NCI-H187 (cell line): ENCODE measurements around the gene B3GALT5.

ENCODE experiments used
- DNase-seq, 2 experiments: peaks; one replicate each; lab custom pipeline; 2025; lab: John Stamatoyannopoulos, UW

B3GALT5 gene

DNA sequence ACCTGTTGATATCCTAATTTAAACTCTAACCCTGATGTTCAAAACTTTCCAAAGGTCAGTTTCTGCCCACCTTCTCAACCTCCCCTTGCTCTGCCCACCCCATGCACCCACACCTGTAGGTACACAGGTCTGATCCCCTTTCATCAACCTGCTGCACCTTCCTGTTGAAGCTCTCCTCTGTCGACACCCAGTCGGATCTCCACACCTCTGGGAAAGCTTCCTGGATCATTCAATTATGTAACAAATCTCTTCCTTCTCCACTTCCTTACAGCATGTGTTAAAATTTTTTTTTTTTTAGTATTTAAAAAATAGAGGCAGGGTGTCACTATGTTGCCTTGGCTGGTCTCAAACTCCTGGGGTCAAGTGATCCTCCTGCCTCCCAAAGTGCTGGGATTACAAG lies 87.6 kb downstream of the B3GALT5 start:
- DNase-seq: no peak

DNA sequence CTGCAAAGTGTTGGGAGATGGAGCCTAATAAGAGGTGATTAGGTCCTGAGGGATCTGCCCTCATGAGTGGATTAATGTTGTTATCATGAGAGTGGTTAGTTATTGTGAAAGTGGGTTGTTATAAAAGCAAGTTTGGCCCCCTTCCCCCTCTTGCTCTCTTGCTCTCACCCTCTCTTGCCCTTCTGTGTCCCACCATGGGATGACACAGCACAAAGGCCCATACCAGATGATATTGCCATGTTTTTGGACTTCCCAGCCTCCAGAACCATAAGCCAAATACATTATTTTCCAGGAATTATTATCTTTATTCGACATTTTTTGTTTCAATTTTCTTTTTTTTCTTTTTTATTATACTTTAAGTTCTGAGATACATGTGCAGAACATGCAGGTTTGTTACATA lies 90.8 kb downstream of the B3GALT5 start:
- no peak for DNase-seq

DNA sequence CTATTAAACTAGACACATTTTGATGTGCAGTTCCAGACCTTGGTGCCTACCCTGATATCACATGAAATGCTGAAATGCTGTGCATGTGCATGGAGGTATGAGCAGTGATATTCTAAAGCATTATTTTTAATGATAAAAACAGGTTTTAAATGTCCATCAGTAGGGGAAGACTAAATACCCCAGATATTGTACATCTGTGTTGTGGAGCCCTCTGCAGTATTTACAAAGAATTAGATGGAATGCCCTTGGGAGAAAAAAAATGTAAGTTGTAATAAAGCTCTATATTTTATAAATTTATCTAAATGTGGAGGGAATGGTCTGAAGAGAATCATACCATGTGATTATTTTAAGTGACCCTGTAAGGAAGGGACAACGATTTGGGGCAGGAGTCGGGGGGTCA lies 93.1 kb downstream of the B3GALT5 start:
- DNase-seq: no peak

DNA sequence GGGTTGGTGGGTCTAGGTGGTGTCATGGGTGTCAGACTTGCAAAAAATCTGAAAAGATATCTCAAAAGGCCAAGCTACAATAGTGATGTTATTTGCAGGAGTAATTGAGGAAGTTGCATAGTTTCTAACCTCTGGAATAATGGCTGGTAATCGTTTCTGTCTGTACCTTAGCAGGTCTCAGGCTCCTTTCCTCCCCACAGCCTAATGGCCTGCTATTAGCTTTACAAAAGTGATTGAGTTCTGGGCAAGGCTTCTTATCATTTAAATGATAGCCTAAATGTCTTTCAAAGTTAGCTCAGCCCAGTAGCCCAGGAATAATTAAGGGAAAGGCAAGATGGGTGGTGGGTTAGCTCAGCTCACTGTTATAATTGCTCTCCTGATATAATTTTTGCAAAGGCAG lies 94.6 kb downstream of the B3GALT5 start:
- DNase-seq: no peak

DNA sequence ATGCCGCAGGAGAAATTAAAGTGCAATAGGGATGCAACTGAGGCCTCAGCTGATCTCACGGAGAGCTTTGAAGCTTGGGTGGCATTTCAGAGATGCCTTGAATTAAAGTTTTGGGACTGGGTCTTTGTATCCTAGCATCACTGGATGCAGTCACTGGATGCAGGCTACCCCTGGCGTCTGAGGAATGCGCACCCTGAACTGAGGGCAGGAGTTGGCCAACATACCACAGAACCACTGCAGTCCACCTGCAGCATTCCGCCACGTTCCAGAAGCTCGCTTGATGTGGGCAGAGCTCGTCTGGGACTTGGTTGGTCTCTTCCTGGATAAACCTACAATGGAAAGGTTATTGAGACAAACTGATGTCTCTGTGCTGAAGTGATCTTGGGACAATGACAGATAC lies 98.1 kb downstream of the B3GALT5 start:
- DNase-seq: no peak

DNA sequence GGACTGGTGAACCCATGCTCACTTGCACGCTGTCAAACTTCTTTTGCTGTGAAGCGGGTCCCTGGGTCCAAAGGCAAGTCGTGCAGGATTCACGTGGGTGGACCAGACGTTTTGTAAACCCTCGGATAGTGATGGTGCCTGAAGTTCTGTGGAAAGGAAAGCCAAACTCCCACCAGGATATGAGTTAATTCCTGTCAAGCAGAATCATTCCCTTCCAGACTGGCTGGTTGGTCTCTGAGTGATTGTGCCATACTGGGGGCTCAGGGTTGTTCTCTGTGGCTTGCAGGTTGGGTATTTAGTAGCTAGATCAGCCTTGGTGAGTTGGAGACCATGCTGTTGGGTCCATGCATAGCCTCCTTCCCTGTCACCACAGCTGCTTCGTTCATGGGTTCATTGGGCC lies 99.5 kb downstream of the B3GALT5 start:
- no peak for DNase-seq

DNA sequence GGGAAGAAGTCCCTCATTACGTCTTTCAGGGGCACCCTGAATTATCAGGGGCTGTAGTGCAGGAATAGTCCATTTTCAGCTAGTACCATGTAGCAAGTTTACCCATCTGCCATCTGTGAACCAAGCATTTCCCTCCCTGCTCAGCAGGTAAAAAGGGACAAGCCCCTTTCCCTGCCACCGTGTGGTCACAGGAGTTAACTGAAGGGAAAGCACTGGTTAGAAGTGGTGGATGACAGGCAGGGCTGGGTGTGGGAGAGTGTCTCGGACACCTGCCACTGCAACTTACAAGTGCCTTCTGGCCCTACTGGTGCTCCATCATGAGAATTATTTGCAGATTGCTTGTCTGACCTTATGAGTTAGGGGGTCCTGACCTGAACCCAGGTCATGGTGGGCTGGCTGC lies 100.2 kb downstream of the B3GALT5 start:
- DNase-seq: peak in 1 of 2 experiments; percentile 10

DNA sequence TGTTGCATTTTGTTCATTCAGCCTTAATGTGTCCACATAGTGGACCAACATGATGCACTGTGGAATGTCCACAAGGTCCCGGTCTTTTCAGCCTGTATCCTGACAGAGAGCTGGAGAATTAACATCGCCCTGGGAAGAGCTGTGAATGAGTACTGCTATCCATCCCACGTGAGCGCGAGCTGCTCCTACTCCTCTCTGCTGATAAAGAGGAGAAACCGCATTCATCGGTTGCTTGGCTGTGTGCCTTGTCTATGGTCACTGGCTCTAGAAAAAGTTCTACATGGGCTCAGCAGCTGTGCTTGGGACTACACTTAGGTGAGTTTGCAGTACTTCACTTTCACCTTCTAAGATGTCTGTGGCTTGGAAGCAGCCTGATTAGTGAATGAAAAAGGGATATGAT lies 101.2 kb downstream of the B3GALT5 start:
- no peak for DNase-seq

DNA sequence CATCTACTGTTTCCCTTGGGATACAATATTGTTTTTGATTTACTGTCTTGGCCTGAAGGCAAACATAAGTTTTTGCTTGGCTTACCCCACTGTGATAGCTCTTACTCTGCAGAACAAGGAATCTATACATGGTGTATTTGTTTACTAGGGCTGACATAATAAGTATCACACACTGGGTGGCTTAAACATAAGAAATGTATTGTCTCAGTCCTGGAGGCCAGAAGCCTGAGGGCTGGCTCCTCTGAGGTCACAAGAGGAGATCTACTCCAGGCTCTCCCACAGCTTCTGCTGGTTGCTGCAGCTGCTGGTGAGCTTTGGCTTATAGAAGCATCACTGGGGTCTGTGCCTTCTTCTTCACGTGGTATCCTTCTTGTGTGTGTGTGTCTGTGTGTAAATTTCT lies 101.6 kb downstream of the B3GALT5 start:
- no peak for DNase-seq

DNA sequence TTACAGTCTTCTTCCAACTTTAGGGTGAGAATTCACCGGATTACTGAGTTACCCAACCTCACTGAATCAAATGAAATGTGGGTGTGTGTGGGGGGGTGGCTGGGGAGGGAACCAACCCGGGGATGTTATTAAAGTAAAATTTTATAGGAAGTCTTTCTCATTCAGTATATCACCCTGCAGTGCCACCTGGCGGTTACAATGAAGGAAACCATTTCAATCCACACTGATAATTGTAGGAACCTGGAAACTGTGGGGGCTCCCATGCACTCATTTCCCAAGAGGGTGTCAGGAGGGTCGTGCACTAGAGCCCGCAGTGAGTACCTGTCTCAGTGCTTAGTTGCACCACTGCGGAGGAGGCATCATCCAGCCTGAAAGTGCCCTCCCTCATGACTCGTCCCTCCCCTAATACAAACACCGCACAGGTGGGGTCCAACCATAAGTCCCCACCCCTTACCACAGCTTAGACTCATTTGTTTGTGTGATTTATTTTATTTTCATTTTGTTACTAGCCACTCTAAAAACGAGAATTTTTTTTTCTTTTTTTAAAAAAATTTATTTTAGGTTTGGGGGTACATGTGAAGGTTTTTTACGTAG lies 103.2 kb downstream of the B3GALT5 start:
- DNase-seq: no peak

DNA sequence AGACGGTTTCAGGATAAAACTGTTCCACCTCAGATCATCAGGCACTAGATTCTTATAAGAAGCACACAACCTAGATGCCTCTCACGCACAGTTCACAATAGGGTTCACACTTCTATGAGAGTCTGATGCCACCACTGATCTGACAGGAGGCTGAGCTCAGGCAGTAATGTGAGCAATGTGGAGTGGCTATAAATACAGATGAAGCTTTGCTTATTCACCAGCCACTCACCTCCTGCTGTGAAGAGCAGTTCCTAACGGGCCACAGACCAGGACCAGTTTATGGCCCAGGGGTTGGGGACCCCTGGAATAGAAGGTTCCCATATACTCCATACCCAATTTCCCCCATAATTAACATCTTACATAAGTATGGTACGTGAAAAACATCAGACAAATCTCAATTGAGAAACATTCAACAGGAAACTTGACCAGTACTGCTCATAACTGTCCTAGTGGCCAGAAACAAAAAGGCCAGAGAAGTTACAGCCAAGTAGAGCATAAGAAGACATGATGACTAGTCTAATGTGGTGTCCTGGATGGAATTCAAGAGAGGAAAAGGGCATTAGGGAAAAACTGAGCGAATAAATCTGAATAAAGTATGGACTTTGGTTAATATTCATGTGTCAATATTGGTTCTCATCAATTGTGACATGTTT lies 107.5 kb downstream of the B3GALT5 start:
- DNase-seq: no peak

DNA sequence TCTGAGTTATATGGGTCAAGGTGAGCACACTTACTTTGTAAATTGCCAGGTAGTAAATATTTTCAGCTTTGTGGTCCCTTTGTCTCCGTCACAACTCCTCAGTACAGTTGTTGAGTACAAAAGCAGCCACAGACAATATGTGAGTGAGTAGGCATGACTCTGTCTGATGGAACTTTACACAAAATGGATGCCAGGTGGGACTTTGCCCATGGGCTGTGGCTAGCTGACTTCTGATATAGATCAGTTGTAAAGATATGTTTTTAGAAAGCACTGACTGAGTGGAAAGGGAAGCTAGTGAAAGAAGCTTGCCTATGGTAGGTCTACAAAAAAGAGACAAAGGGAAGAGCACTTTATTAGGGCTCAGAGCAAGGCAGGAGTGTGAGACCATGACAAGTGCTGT lies 109.1 kb downstream of the B3GALT5 start:
- no peak for DNase-seq
